GM23338 (cell line): ENCODE data around the gene RAD52. TPM values are rescaled to one million over a fixed set of nuclear protein-coding genes. Genes with fewer than 3 reads are reported as not detected.

Source experiments
- ATAC-seq: fragments of 200-7000 bp; cut with Tn5 transposase; 3 replicates; pipeline ENCODE4 v1.9.1; 2020
- DNase-seq: peaks from one replicate; pipeline ENCODE4 v3.0.0-alpha.2; 2015; ENCODE audit warnings: low spot score
- H2AFZ ChIP-seq: fragments of 200-600 bp; sonication (generic); 2 replicates; pipeline ENCODE4 v1.8.0; 2016; ENCODE audit warnings: antibody characterized with exemption, mild to moderate bottlenecking, moderate library complexity
- H3F3A ChIP-seq: fragments of 200-600 bp; sonication (generic); replicated peaks from 2 replicates; pipeline ENCODE4 v1.8.0; 2017; ENCODE audit warnings: antibody characterized with exemption, mixed run types, low read depth
- H3K27ac ChIP-seq: fragments of 200-600 bp; sonication (generic); 2 replicates; pipeline ENCODE4 v1.6.1; 2016; ENCODE audit warnings: low read depth
- H3K27me3 ChIP-seq: fragments of 200-600 bp; sonication (generic); 2 replicates; pipeline ENCODE4 v1.8.0; 2016; ENCODE audit warnings: mild to moderate bottlenecking, mixed run types, moderate library complexity; ENCODE audit not compliant: insufficient read depth
- H3K36me3 ChIP-seq: fragments of 200-600 bp; sonication (generic); 2 replicates; pipeline ENCODE4 v1.8.0; 2016; ENCODE audit warnings: mild to moderate bottlenecking; ENCODE audit not compliant: insufficient read depth
- H3K4me1 ChIP-seq: fragments of 200-600 bp; sonication (generic); 2 replicates; pipeline ENCODE4 v1.8.0; 2016; ENCODE audit warnings: mild to moderate bottlenecking, moderate library complexity; ENCODE audit not compliant: insufficient read depth
- H3K4me2 ChIP-seq: fragments of 200-600 bp; sonication (generic); 2 replicates; pipeline ENCODE4 v1.7.1; 2017; ENCODE audit warnings: mixed run types
- H3K4me3 ChIP-seq: fragments of 200-600 bp; sonication (generic); 2 replicates; pipeline ENCODE4 v1.6.1; 2016; ENCODE audit warnings: mixed run types
- H3K79me2 ChIP-seq: fragments of 200-600 bp; sonication (generic); replicated peaks from 2 replicates; pipeline ENCODE4 v1.8.0; 2017; ENCODE audit warnings: mild to moderate bottlenecking; ENCODE audit not compliant: insufficient read depth
- H3K9me2 ChIP-seq: fragments of 200-600 bp; sonication (generic); 2 replicates; pipeline ENCODE4 v1.8.0; 2017; ENCODE audit not compliant: insufficient read depth
- H4K20me1 ChIP-seq: fragments of 200-600 bp; sonication (generic); replicated peaks from 2 replicates; pipeline ENCODE4 v1.8.0; 2017; ENCODE audit warnings: mild to moderate bottlenecking; ENCODE audit not compliant: insufficient read depth
- H3K27ac Mint-ChIP-seq: 2 replicates; pipeline ENCODE4 v1.8.0; 2020; ENCODE audit warnings: inconsistent platforms, mild to moderate bottlenecking, moderate library complexity, mixed read lengths
- H3K27me3 Mint-ChIP-seq: 3 replicates; pipeline ENCODE4 v1.8.0; 2022; ENCODE audit warnings: low read depth, mild to moderate bottlenecking, moderate library complexity, mixed read lengths, inconsistent platforms; ENCODE audit not compliant: insufficient read depth, poor library complexity
- H3K36me3 Mint-ChIP-seq: 3 replicates; pipeline ENCODE4 v1.8.0; 2021; ENCODE audit warnings: low read depth, mild to moderate bottlenecking, inconsistent platforms, moderate library complexity, mixed read lengths
- H3K4me1 Mint-ChIP-seq: 3 replicates; pipeline ENCODE4 v1.8.0; 2020; ENCODE audit warnings: mild to moderate bottlenecking, inconsistent platforms, mixed read lengths
- H3K4me3 Mint-ChIP-seq: 3 replicates; pipeline ENCODE4 v1.8.0; 2021; ENCODE audit warnings: moderate library complexity, mild to moderate bottlenecking, inconsistent platforms, mixed read lengths
- H3K9me3 Mint-ChIP-seq: 3 replicates; pipeline ENCODE4 v1.8.0; 2020; ENCODE audit warnings: moderate library complexity, mild to moderate bottlenecking, inconsistent platforms, mixed read lengths
- CREB1 ChIP-seq: fragments of 250-450 bp; sonication (Bioruptor Pico); IDR thresholded peaks from 2 replicates; pipeline ENCODE4 v1.5.0; 2020; ENCODE audit warnings: low read depth, mild to moderate bottlenecking, moderate library complexity
- CTCF ChIP-seq, 2 experiments: fragments of 200-600 bp in 1 of 2; sonication (generic) in 1 of 2; conservative IDR thresholded peaks; 2 replicates each; pipeline versions ENCODE4 v1.5.1 to v1.6.1; 2016 to 2017; ENCODE audit warnings: antibody characterized with exemption in 2 of 2, low read depth in 2 of 2, mild to moderate bottlenecking in 2 of 2, moderate library complexity in 1 of 2
- ETS1 ChIP-seq: IDR thresholded peaks from 2 replicates; pipeline ENCODE4 v1.6.1; 2016; ENCODE audit warnings: antibody characterized with exemption
- EZH2 ChIP-seq: fragments of 200-600 bp; sonication (generic); IDR thresholded peaks from one replicate; pipeline ENCODE4 v1.8.0; 2017; ENCODE audit warnings: antibody characterized with exemption, mild to moderate bottlenecking, low read depth; ENCODE audit not compliant: unreplicated experiment
- EZH2phosphoT487 ChIP-seq: fragments of 200-600 bp; sonication (generic); IDR thresholded peaks from one replicate; pipeline ENCODE4 v1.8.1; 2018; ENCODE audit warnings: antibody characterized with exemption; ENCODE audit not compliant: unreplicated experiment
- JUNB ChIP-seq: IDR thresholded peaks from one replicate; pipeline ENCODE4 v1.6.1; 2016; ENCODE audit warnings: antibody characterized with exemption; ENCODE audit not compliant: unreplicated experiment
- NANOG ChIP-seq: IDR thresholded peaks from 2 replicates; pipeline ENCODE4 v1.6.1; 2016; ENCODE audit warnings: antibody characterized with exemption, borderline replicate concordance
- POLR2AphosphoS5 ChIP-seq: IDR thresholded peaks from 2 replicates; pipeline ENCODE4 v1.6.1; 2016; ENCODE audit warnings: antibody characterized with exemption, low read depth
- REST ChIP-seq: IDR thresholded peaks from one replicate; pipeline ENCODE4 v1.6.1; 2018; ENCODE audit warnings: antibody characterized with exemption; ENCODE audit not compliant: unreplicated experiment
- STAT1 ChIP-seq: IDR thresholded peaks from one replicate; pipeline ENCODE4 v1.6.1; 2016; ENCODE audit warnings: antibody characterized with exemption; ENCODE audit not compliant: unreplicated experiment
- ZNF114 ChIP-seq: fragments of 250-450 bp; sonication (Bioruptor Pico); IDR thresholded peaks from 2 replicates; pipeline ENCODE4 v1.5.0; 2020; ENCODE audit warnings: mild to moderate bottlenecking, moderate library complexity
- ZNF331 ChIP-seq: fragments of 250-450 bp; sonication (Bioruptor Pico); IDR thresholded peaks from 2 replicates; pipeline ENCODE4 v1.5.0; 2020; ENCODE audit warnings: low read depth, mild to moderate bottlenecking, moderate library complexity
- ZNF462 ChIP-seq: fragments of 250-450 bp; sonication (Bioruptor Pico); IDR thresholded peaks from 2 replicates; pipeline ENCODE4 v1.5.0; 2020; ENCODE audit warnings: mild to moderate bottlenecking, moderate library complexity
- polyA plus RNA-seq: library from polyadenylated mRNA; unstranded; fragments of >200 nt; fragmentation: Nextera tagmentation; extraction: Ambion mirVana; gene quantifications from 2 replicates; pipeline ENCODE4 v1.2.1, GENCODE V29; 2016
- total RNA-seq: library from RNA; depleted of rRNA; stranded (reverse); fragments of >200 nt; shearing (Covaris generic); gene quantifications from 2 replicates; pipeline ENCODE4 v1.2.3, GENCODE V29; 2014

Gene RAD52
- total and polyA plus RNA-seq, 2 experiments from 2014 or later = 10.9 to 21.3 TPM

GRCh38 chr12:997505-997904 is 48.0 kb upstream of the RAD52 start:
- no peaks in the 10 kb centered on the region for H3K27me3 ChIP-seq
- Mint-ChIP-seq H3K27me3 (no peaks in the 10 kb centered on the region), H3K4me3 (no peak overlapping the region), H3K27ac (no peak overlapping the region), H3K9me3 (no peaks in the 10 kb centered on the region), H3K4me1 (peaks cover 3% of the 10 kb centered on the region), H3K36me3 (peaks cover 6% of the 10 kb centered on the region; the same call in 2 of the 3 replicates)
- H4K20me1 ChIP-seq = peaks cover 25% of the 10 kb centered on the region
- no peaks in the 10 kb centered on the region for H3K36me3 ChIP-seq
- no peak overlapping the region for H2AFZ ChIP-seq
- peaks cover 10% of the 10 kb centered on the region; the same call in 1 of the 2 replicates for H3K4me1 ChIP-seq
- no peak overlapping the region for H3K4me3 ChIP-seq
- TF ChIP-seq REST = no peak
- no peak for TF ChIP-seq ZNF331 (CRISPR knock-in tag)
- no peak for TF ChIP-seq EZH2phosphoT487
- no peak for TF ChIP-seq ZNF114 (CRISPR knock-in tag)
- TF ChIP-seq NANOG = no peak
- no peak for TF ChIP-seq CREB1 (CRISPR knock-in tag)
- TF ChIP-seq POLR2AphosphoS5 = no peak
- no peak for TF ChIP-seq CTCF (conservative IDR thresholded peaks at IDR 0.05; ENCODE audit: low read depth in 2 of 2)
- no peak for TF ChIP-seq EZH2
- no peak for TF ChIP-seq STAT1
- no peak for TF ChIP-seq JUNB
- TF ChIP-seq ETS1 = no peak
- TF ChIP-seq ZNF462 (CRISPR knock-in tag) = no peak
- H3K9me2 ChIP-seq = no peaks in the 10 kb centered on the region
- H3K4me2 ChIP-seq = no peak overlapping the region
- no peak overlapping the region for H3K27ac ChIP-seq
- H3F3A ChIP-seq = no peaks in the 10 kb centered on the region
- ATAC-seq (no peak), DNase-seq (no peak)
- H3K79me2 ChIP-seq = peaks cover 99% of the 10 kb centered on the region
